HG03521 (cell line): ENCODE data around the gene OR2A5.
"Not testable (repeated sequence)": the region's sequence is repeated elsewhere in the genome, so short reads cannot be mapped to it uniquely, and the experiment has no call there.

Source experiments
- ATAC-seq: cut with Tn5 transposase; IDR thresholded peaks from one replicate; pipeline ENCODE4 v1.9.1; 2021; ENCODE audit warnings: mild to moderate bottlenecking, moderate library complexity; ENCODE audit not compliant: unreplicated experiment

OR2A5 gene

GRCh38 chr7:144032985-144033709 lies 15.6 kb upstream of the OR2A5 start:
- ATAC-seq, result no peak

GRCh38 chr7:144035385-144035784 lies 13.4 kb upstream of the OR2A5 start:
- ATAC-seq, result no peak

DNA sequence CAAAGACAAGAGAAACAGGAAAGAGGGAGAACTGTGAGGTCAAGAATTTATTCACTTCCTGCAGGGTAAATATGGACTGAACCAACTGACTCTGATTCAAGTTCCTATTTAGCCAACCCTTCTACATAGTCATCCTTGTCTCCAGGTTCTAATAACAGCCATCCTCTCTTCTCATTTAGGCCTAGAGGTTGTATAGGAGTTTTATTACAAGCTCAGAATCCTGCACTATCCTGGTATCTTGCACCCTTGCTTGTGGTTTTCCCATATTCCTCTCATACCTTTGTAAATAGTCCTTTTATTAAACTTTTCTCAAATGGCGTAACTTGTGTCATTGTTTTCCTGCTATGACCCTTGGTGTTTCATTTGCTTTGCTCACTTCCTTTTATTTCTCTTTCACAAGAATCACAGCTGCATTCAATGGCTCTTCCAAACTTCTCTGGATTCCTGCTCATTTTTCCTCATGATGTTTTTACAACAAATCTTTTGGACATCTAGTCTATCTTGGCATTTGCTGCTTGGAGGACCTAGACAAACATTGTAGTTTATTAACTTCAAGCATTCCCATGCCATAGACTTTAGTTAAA lies 12.4 kb upstream of the OR2A5 start:
- ATAC-seq, result no peak

- no peak for ATAC-seq
These were observed 11.2 kb upstream of the OR2A5 start for GRCh38 chr7:144037414-144038035.

DNA sequence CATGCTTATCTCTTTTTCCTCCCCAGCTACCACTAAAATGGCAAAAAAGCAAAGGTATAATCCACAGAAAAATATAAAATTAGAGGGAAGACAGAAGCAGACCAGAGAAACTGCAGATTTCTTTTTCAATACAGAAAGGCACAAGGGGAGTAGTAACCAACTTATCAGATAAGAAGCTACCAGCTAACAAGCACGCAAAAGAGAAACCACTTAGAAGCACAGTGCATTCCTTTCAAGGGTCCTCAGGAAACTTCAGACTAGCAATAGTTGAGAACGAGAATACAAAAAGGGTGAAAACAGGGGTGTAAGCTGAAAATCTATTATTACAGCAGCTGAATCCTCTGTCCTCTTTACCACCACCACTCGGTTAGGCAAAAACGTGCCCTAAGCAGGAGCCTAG lies 9.9 kb upstream of the OR2A5 start:
- no peak for ATAC-seq

- no peak for ATAC-seq
These were observed 743 bp downstream of the OR2A5 start for GRCh38 chr7:144049491-144049890.

DNA sequence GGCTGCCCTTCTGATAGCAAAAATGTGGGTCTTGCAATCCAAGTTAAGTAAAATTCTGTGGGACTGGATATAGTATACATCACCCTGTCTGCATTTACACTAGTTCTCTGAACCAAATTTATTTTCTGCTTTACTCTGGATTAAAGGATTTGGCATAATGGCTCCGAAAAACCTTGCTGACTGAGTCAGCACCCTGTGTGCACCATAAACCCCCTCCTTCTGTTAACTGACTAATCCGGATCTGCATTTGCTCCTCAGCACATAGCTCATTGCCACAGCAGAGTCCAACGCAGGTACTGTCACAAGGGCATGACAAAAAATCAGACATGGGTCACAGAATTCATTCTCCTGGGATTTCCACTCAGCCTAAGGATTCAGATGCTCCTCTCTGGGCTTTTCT lies 1.3 kb downstream of the OR2A5 start:
- ATAC-seq, result no peak

DNA sequence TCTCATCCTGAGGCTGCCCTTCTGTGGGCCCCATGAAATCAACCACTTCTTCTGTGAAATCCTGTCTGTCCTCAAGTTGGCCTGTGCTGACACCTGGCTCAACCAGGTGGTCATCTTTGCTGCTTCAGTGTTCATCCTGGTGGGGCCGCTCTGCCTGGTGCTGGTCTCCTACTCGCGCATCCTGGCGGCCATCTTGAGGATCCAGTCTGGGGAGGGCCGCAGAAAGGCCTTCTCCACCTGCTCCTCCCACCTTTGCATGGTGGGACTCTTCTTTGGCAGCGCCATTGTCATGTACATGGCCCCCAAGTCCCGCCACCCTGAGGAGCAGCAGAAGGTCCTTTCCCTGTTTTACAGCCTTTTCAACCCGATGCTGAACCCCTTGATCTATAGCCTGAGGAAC lies 2.1 kb downstream of the OR2A5 start:
- ATAC-seq, result not testable (repeated sequence)

- no peak for ATAC-seq
These were observed 9.2 kb downstream of the OR2A5 start for GRCh38 chr7:144057954-144058353.

- no peak for ATAC-seq
These were observed 15.0 kb downstream of the OR2A5 start for GRCh38 chr7:144063710-144064109.

- ATAC-seq, result no peak
These were observed 20.8 kb downstream of the OR2A5 start, which contains the start of gene OR2A25 for GRCh38 chr7:144069511-144069910. Gene OR2A25, plus strand, starts transcription at chr7:144069811. Its CDS starts 4,409 bp downstream, at chr7:144074220.

DNA sequence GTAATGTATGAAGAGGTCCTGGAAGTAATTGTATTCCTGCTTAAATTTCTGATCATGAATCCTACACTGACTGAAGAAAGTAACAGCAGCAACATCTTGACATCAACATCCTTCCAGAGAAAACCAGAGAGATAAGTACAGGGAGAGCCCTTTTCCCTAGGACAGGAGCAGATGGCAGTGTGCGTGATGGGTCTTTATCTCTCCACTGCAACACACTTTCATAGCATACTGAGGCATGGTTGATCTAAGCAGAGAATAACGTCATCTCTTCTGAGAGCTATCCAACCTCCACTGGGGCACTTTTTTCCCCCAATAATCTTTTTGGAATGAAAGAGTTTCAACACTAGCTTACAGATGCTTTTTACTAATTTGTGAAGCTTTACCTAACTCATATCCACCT lies 21.2 kb downstream of the OR2A5 start:
- no peak for ATAC-seq

DNA sequence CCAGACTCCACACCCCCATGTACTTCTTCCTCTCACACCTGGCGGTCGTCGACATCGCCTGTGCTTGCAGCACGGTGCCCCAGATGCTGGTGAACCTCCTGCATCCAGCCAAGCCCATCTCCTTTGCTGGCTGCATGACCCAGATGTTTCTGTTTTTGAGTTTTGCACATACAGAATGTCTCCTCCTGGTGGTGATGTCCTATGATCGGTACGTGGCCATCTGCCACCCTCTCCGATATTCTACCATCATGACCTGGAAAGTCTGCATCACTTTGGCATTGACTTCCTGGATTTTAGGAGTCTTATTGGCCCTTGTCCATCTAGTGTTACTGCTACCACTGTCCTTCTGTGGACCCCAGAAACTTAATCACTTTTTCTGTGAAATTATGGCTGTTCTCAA lies 25.6 kb downstream of the OR2A5 start:
- ATAC-seq, result no peak

GRCh38 chr7:144085978-144086377 lies 37.2 kb downstream of the OR2A5 start, which contains the start of gene OR2A12:
Gene OR2A12, plus strand, starts transcription at chr7:144086278. Its CDS starts 8,830 bp downstream, at chr7:144095108.
- no peak for ATAC-seq

DNA sequence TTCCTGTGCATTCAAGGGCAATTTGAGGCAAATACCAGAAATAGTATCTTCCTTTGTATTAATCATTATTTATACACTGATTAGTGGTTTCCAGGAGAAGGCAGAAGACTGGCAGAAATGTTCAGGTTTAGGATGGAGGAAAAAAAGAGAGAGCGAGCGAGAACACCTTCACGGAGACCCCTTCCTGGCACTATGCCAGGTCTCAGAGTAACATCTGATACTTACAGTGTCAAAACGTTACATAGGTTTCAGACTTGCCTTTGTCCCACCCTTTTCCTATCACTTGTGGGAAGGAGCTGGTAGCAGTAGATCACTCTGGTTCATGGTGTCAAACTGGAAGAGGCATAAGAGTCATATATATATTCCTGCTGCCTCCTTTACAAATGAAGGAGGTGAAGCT lies 38.0 kb downstream of the OR2A5 start:
- no peak for ATAC-seq

DNA sequence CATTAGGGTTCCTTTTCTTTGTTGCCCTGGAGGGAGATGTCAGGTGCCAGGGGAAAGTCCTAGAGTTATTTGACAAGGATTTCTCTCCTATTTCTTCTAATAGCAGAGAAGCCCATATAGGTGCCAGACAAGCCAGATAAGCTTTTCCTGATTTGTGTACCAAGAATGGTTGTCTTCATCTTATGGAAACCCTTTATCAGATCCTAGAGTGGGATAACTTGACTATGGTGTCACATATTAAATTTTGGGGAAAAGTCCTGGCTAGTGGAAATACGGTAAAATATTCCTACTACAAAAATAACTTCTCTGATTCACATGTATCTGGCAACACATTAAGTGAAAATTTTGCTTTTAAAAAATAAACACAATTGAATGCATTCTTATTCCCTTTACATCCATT lies 38.5 kb downstream of the OR2A5 start:
- no peak for ATAC-seq

DNA sequence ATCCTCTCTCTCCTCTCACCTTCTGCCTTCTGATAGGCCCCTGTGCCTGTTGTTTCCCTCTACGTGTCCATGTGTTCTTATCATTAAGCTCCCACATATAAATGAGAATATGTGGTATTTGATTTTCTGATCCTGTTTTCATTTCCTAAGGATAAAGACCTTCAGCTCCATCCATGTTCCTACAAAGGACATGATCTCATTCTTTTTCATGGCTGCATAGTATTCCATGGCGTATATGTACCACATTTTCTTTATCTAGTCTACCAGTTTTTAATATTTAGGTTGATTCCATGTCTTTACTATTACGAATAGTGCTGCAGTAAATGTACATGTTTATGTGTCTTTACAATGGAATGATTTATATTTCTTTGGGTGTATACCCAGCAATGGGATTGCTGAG lies 41.9 kb downstream of the OR2A5 start:
- ATAC-seq, result no peak

- no peak for ATAC-seq
These were observed 50.0 kb downstream of the OR2A5 start for GRCh38 chr7:144098776-144099175.

- no peak for ATAC-seq
These were observed 51.9 kb downstream of the OR2A5 start for GRCh38 chr7:144100607-144101006.

GRCh38 chr7:144102041-144102440 lies 53.3 kb downstream of the OR2A5 start:
- no peak for ATAC-seq

- no peak for ATAC-seq
These were observed 56.5 kb downstream of the OR2A5 start for GRCh38 chr7:144105211-144105610.
